Mucosa of descending colon (tissue), 3 donors: ENCODE results near the gene ANKRD44. TPM values are rescaled to one million over a fixed set of nuclear protein-coding genes. Genes with fewer than 3 reads are reported as not detected.
"Not testable (repeated sequence)": the region's sequence is repeated elsewhere in the genome, so short reads cannot be mapped to it uniquely, and the experiment has no call there.

Experiments used
- ATAC-seq: fragments of 200-7000 bp; cut with Tn5 transposase; one replicate; pipeline ENCODE4 v1.9.1; 2020; ENCODE audit warnings: mild to moderate bottlenecking, moderate library complexity
- DNase-seq, 3 donors: peaks; one replicate each; pipeline ENCODE4 v3.0.0-alpha.2; 2020
- H3K36me3 ChIP-seq: fragments of 200-600 bp; one replicate; pipeline ENCODE4 v1.8.0; 2021; ENCODE audit warnings: low read depth, mild to moderate bottlenecking
- H3K4me1 ChIP-seq: fragments of 200-600 bp; one replicate; pipeline ENCODE4 v1.8.0; 2021; ENCODE audit warnings: low read depth, mild to moderate bottlenecking
- H3K4me3 ChIP-seq: fragments of 200-600 bp; one replicate; pipeline ENCODE4 v1.8.0; 2021; ENCODE audit warnings: mild to moderate bottlenecking
- H3K9me3 ChIP-seq: fragments of 200-600 bp; one replicate; pipeline ENCODE4 v1.8.0; 2021; ENCODE audit warnings: mild to moderate bottlenecking
- intact Hi-C, 2 donors: fragments of 100-400 bp; cut with DNase I in 1 of 2; cut with micrococcal nuclease in 1 of 2; formaldehyde crosslinking; loops; one replicate each; pipeline versions ENCODE4 v1.11.0 to v1.11.1; 2022; cut with DNase I, micrococcal nuclease
- total RNA-seq, 3 donors: library from RNA; stranded (reverse); fragmentation: NEBNext Ultra II Directional in 2 of 3; extraction: Animal tissue kit (Norgen Biotek cat#: 25700) in 2 of 3; gene quantifications; one replicate each; pipeline versions ENCODE4 v1.2.1 to v1.2.4, GENCODE V29; 2021 to 2023
- TF ChIP-seq, protein P1 (sequence below): fragments of 200-600 bp; IDR thresholded peaks from one replicate; pipeline ENCODE4 v1.8.0; 2022; ENCODE audit warnings: antibody characterized with exemption, mild to moderate bottlenecking
- donor health status: DM: no; HTN: no; CAD: no; lungs with moderate emphysema.
- donor health status: DM: no; HTN: no; CAD: no.
- donor health status: DM: no; HTN: yes; CAD: no.

Gene ANKRD44
- total RNA-seq, 3 donors from 2014 or later, result 9.7 to 25.7 (median 13.7) TPM

- Histone ChIP-seq H3K36me3 (no peaks in the 10 kb centered on the region), H3K4me3 (no peak overlapping the region), H3K9me3 (no peaks in the 10 kb centered on the region), H3K4me1 (no peaks in the 10 kb centered on the region)
- DNase-seq (no peak), ATAC-seq (no peak)
- intact Hi-C loops, result no loop called here
- TF ChIP-seq, protein P1, sequence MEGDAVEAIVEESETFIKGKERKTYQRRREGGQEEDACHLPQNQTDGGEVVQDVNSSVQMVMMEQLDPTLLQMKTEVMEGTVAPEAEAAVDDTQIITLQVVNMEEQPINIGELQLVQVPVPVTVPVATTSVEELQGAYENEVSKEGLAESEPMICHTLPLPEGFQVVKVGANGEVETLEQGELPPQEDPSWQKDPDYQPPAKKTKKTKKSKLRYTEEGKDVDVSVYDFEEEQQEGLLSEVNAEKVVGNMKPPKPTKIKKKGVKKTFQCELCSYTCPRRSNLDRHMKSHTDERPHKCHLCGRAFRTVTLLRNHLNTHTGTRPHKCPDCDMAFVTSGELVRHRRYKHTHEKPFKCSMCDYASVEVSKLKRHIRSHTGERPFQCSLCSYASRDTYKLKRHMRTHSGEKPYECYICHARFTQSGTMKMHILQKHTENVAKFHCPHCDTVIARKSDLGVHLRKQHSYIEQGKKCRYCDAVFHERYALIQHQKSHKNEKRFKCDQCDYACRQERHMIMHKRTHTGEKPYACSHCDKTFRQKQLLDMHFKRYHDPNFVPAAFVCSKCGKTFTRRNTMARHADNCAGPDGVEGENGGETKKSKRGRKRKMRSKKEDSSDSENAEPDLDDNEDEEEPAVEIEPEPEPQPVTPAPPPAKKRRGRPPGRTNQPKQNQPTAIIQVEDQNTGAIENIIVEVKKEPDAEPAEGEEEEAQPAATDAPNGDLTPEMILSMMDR, result no peak
These were observed 13.3 kb downstream of the ANKRD44 start for GRCh38 chr2:197297266-197297665.

DNA sequence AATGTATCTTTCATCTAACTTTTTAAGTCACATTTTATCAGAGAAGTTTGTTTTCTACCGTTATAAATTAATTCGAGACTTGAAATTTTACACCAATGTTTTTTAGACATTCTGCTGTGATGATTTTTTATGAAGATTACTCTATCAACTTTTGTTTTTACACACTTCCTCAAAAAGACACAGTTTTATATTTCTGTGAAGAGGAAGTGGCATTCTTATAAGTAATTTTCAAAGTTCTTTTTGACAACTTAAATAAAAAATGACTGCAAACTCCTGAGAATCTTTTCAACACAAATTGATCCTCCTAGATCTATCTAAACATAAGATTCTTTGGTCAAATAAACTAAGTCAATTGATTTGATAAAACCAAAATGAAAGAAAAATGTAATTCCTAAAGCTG is 13.7 kb downstream of the ANKRD44 start:
- TF ChIP-seq, protein P1, result no peak
- no peaks in the 10 kb centered on the region for H3K4me1 ChIP-seq
- no peaks in the 10 kb centered on the region for H3K9me3 ChIP-seq
- no peaks in the 10 kb centered on the region for H3K36me3 ChIP-seq
- DNase-seq (no peak), ATAC-seq (no peak)
- intact Hi-C loops, result no loop called here
- no peak overlapping the region for H3K4me3 ChIP-seq

GRCh38 chr2:197294260-197294659 is 16.3 kb downstream of the ANKRD44 start:
- no peak overlapping the region for H3K4me3 ChIP-seq

GRCh38 chr2:197293252-197294007 is 17.1 kb downstream of the ANKRD44 start:
- Histone ChIP-seq H3K4me3 (no peak overlapping the region), H3K36me3 (no peaks in the 10 kb centered on the region), H3K9me3 (no peaks in the 10 kb centered on the region), H3K4me1 (no peaks in the 10 kb centered on the region)
- ATAC-seq, result peak; percentile 51
- intact Hi-C loops, result no loop called here
- TF ChIP-seq, protein P1, result no peak
- no peak for DNase-seq

More at GRCh38 chr2:197294260-197294659, 16.3 kb downstream of the ANKRD44 start:
- DNase-seq (no peak), ATAC-seq (peak; percentile 30)
- TF ChIP-seq, protein P1, result no peak
- no peaks in the 10 kb centered on the region for H3K4me1 ChIP-seq
- intact Hi-C loops, result no loop called here
- no peaks in the 10 kb centered on the region for H3K36me3 ChIP-seq
- no peaks in the 10 kb centered on the region for H3K9me3 ChIP-seq

- intact Hi-C loops, result no loop called here
- Histone ChIP-seq H3K4me1 (no peaks in the 10 kb centered on the region), H3K9me3 (no peaks in the 10 kb centered on the region), H3K36me3 (no peaks in the 10 kb centered on the region), H3K4me3 (no peak overlapping the region)
- TF ChIP-seq, protein P1, result no peak
- peak; percentile 52 for ATAC-seq
- no peak for DNase-seq
These were observed 18.0 kb downstream of the ANKRD44 start for GRCh38 chr2:197292619-197293018.

GRCh38 chr2:197287596-197287932 is 23.0 kb downstream of the ANKRD44 start:
- DNase-seq, intact Hi-C loops, H3K4me3 ChIP-seq, H3K4me1 ChIP-seq, H3K9me3 ChIP-seq, H3K36me3 ChIP-seq, ATAC-seq: not testable (repeated sequence)
